HG02884 (cell line): ENCODE data around the gene OR51B4.
"Not testable (repeated sequence)": the region's sequence is repeated elsewhere in the genome, so short reads cannot be mapped to it uniquely, and the experiment has no call there.

Experiments used
- ATAC-seq: cut with Tn5 transposase; IDR thresholded peaks from one replicate; pipeline ENCODE4 v1.9.1; 2021; ENCODE audit warnings: mild to moderate bottlenecking, moderate library complexity; ENCODE audit not compliant: unreplicated experiment

OR51B4 gene

GRCh38 chr11:5294342-5294995 is 7.3 kb downstream of the OR51B4 start:
- ATAC-seq = not testable (repeated sequence)

DNA sequence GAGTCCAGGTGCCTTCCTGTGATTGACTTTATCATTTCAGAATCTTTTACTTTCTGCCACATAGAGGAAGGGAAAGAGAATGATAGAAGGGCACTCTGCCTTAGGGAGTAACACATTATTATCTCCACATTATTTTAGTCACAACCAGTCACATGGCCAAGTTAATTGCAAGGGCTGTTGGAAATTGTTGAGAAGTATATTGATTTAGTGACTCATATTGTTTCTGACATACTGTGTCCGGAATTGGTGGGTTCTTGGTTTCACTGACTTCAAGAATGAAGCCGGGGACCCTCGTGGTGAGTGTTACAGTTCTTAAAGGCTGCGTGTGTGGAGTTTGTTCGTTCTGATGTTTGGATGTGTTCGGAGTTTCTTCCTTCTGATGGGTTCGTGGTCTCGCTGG is 8.7 kb downstream of the OR51B4 start:
- no peak for ATAC-seq

DNA sequence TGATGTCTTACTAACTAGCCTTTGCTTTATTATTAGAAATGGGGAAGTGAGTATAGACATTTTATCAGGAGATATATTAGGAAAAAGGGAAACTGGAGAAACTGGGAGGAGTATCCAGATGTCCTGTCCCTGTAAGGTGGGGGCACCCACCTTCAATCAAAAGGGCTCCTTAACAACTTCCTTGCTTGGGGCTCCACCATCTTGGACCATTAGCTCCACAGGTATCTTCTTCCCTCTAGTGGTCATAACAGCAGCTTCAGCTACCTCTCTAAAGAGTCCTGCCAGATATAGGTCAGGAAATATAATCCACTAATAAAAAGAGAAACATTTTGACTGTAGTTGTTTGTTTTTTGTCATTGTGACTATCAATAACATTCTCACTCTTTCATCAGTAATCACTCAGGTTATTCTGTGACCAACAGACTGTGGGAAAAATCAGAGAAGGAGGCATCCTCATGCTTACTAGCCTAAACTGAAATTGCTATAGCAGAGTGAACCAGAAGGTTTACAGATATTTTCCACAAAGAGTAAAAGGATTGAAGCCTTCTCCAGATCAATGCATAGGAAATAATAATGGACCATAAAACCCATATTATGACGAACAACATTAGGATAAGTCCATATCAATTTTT is 10.4 kb downstream of the OR51B4 start:
- ATAC-seq = peak; percentile 98

GRCh38 chr11:5290106-5290505 is 11.6 kb downstream of the OR51B4 start:
- ATAC-seq = no peak

DNA sequence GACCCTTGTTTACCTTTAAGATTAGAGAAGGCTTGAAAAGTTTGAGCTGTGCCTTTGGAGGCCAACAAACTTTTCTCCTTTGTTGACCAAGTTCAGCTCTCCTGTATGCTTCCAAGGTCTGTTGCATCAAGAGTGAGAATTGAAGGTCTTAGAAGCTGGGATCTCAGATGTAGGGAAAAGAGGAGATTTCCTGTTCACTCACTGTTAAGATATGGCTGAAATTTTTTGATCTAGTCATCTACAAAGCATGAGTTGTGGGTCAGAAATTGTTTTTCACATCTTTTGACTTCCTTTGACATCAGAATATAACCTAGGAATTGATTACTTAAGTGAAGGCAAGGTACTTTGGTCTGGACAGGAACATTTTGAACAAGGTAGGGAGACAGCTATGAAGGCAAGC is 12.1 kb downstream of the OR51B4 start:
- ATAC-seq = no peak

DNA sequence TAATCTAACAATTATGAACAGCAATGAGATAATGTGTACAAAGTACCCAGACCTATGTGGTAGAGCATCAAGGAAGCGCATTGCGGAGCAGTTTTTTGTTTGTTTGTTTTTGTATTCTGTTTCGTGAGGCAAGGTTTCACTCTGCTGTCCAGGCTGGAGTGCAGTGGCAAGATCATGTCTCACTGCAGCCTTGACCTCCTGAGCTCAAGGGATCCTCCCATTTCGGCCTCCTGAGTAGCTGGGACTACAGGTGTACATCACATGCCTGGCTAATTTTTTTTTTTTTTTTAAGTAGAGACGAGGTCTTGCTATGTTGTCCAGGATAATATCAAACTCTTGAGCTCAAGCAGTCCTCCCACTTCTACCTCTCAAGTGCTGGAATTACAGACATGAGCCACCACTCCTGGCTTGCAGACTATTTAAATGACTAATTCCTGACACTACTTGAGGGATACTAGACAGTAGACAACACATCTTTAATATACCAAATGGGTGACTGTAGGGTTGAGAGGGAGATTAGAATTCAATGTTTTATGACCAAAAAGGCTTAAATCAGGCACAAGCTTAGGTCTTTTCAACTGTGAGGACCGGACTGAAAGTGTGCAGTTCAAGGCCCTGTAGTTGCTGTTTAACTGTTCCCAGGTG is 12.7 kb downstream of the OR51B4 start:
- ATAC-seq = no peak

DNA sequence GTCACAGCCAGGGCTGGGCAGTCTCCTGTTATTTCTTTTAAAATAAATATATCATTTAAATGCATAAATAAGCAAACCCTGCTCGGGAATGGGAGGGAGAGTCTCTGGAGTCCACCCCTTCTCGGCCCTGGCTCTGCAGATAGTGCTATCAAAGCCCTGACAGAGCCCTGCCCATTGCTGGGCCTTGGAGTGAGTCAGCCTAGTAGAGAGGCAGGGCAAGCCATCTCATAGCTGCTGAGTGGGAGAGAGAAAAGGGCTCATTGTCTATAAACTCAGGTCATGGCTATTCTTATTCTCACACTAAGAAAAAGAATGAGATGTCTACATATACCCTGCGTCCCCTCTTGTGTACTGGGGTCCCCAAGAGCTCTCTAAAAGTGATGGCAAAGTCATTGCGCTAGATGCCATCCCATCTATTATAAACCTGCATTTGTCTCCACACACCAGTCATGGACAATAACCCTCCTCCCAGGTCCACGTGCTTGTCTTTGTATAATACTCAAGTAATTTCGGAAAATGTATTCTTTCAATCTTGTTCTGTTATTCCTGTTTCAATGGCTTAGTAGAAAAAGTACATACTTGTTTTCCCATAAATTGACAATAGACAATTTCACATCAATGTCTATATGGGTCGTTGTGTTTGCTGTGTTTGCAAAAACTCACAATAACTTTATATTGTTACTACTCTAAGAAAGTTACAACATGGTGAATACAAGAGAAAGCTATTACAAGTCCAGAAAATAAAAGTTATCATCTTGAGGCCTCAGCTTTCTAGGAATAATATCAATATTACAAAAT is 13.4 kb downstream of the OR51B4 start:
- no peak for ATAC-seq

GRCh38 chr11:5286901-5287300 is 14.8 kb downstream of the OR51B4 start:
- ATAC-seq = no peak

- no peak for ATAC-seq
Observed at GRCh38 chr11:5286351-5286750, 15.4 kb downstream of the OR51B4 start.

GRCh38 chr11:5285703-5286340 is 15.9 kb downstream of the OR51B4 start:
- ATAC-seq = no peak

DNA sequence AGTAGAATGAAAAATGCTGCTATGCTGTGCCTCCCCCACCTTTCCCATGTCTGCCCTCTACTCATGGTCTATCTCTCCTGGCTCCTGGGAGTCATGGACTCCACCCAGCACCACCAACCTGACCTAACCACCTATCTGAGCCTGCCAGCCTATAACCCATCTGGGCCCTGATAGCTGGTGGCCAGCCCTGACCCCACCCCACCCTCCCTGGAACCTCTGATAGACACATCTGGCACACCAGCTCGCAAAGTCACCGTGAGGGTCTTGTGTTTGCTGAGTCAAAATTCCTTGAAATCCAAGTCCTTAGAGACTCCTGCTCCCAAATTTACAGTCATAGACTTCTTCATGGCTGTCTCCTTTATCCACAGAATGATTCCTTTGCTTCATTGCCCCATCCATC is 17.1 kb downstream of the OR51B4 start:
- ATAC-seq = no peak

DNA sequence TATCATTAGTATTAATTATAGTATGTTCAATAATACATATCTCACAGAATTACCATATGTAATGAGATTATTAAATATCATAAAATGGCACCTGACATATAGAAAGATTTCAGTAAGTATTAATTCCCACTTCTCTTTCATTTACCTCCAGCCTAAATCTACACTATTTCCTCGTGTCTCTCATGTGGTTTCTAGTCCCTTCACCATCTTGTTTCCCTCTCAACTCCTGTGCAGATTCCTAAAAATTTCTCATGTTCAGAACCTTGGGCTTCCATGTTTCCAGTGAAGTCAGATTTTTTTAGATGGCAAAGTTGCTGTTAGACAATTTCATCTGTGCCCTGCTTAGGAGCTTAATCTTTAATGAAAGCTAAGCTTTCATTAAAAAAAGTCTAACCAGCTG is 17.9 kb downstream of the OR51B4 start:
- no peak for ATAC-seq

DNA sequence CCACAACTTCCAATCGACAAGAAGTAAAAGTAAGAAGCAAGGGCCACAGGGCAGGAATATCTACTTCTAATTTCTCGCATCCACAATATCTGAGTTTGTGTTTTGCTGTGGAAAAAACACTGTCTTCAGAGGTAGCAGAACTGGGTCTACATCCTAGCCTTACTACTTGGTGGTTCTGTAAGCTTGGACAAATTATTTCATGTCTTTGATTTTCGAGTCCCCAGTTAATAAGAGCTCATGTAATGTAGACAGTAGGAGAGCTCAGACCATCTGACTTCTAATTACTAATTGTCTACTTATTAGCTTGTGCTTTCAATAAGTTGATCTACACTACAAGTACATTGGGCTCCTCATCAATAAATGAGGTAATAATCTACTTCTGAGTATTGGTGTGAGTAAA is 18.7 kb downstream of the OR51B4 start:
- ATAC-seq = no peak

DNA sequence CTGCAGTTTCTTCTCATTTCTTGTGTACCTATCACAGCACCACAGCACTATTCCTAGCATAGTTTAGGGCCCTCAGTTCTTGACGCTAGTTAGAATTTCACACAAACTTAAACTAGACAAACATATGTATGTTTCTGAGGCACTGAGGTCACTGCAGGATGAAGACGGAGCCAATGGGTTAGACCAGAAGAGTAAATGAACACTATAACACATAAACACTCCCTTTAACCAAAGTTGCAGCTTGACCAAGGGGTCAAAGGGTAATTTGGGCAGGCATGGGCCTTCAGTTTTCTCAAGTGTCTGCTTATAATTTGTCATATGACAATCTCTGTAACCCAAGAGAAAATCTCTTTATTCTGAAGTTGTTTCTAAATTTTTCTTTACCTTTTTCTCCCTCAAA is 19.1 kb downstream of the OR51B4 start:
- ATAC-seq = no peak

DNA sequence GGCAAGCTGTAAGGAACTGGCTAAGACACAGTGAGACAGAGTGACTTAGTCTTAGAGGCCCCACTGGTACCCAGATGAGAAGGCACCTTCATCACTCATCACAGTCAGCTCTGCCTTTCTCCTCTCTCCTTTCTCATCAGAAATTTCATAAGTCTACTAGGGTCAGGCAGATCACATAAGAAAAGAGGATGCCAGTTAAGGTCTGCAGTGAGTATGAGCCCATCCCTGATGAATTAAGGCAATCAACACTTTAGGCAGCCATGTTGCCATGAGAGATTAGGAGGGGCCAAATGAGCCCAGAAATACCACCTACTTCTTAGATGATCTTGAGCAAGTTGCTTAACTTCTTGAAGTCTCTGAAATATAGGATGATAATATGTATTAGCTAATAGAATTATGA is 20.1 kb downstream of the OR51B4 start:
- ATAC-seq = no peak

DNA sequence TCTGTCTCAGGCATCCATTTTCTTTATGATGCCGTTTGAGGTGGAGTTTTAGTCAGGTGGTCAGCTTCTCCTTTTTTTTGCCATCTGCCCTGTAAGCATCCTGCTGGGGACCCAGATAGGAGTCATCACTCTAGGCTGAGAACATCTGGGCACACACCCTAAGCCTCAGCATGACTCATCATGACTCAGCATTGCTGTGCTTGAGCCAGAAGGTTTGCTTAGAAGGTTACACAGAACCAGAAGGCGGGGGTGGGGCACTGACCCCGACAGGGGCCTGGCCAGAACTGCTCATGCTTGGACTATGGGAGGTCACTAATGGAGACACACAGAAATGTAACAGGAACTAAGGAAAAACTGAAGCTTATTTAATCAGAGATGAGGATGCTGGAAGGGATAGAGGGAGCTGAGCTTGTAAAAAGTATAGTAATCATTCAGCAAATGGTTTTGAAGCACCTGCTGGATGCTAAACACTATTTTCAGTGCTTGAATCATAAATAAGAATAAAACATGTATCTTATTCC is 21.1 kb downstream of the OR51B4 start:
- ATAC-seq = peak; percentile 92

DNA sequence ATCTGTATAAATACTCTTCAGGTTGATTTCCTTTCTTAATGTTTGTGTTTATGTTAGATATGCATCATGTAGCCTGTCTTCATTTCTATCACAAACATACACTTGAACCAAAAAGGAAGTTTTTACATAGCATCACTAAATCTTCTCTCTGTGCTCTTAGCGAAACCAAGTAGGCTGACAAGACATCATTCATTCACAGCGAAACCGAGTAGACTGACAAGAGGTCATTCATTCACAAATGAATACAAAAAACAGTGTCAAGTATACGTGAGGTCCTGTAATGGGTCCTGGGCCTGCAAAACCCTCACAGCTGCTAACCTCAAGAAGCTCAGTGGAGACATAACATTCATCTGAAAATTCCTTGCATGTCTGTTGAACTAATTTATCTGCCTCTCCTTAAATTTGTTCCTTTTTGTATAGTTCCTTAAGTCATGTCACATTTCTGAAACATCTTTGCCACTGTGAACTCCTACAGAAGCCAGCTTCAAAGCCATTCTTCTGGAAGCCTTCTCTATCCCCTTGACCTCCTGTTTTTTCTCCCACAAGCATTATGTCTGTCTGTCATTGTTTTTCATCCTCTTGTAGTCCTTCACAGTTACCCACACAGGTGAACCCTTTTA is 22.2 kb downstream of the OR51B4 start:
- no peak for ATAC-seq

GRCh38 chr11:5277807-5278382 is 23.9 kb downstream of the OR51B4 start:
- ATAC-seq = peak; percentile 53

GRCh38 chr11:5276697-5277096 is 25.0 kb downstream of the OR51B4 start:
- no peak for ATAC-seq
